ENCODE results near the gene CTBP2.

Gene CTBP2

GRCh38 chr10:125130916-125131315, 29.4 kb downstream of the CTBP2 start:
- TF ChIP-seq CTCF (IDR thresholded peaks at IDR 0.05; ENCODE audit: low read depth, low read length), result no peak
- Histone ChIP-seq H3K36me3 (peaks cover 44% of the 10 kb centered on the region), H3K27ac (no peak overlapping the region), H3K27me3 (ENCODE audit: insufficient read depth, low read depth, severe bottlenecking) (no peaks in the 10 kb centered on the region), H3K4me3 (ENCODE audit: low read depth, low read length) (no peak overlapping the region), H3K9me3 (ENCODE audit: severe bottlenecking) (no peaks in the 10 kb centered on the region)
- no peak for DNase-seq

GRCh38 chr10:125130260-125130659, 30.1 kb downstream of the CTBP2 start:
- H3K27ac ChIP-seq, result no peak overlapping the region
- TF ChIP-seq CTCF (IDR thresholded peaks at IDR 0.05; ENCODE audit: low read depth, low read length), result no peak
- no peak overlapping the region for H3K4me3 ChIP-seq (ENCODE audit: low read depth, low read length)
- H3K9me3 ChIP-seq (ENCODE audit: severe bottlenecking), result no peaks in the 10 kb centered on the region
- peaks cover 39% of the 10 kb centered on the region for H3K36me3 ChIP-seq
- no peak for DNase-seq
- no peaks in the 10 kb centered on the region for H3K27me3 ChIP-seq (ENCODE audit: insufficient read depth, low read depth, severe bottlenecking)

- DNase-seq, result no peak
- TF ChIP-seq CTCF (IDR thresholded peaks at IDR 0.05; ENCODE audit: low read depth, low read length), result no peak
- H3K27ac ChIP-seq, result no peak overlapping the region
- H3K9me3 ChIP-seq (ENCODE audit: severe bottlenecking), result no peaks in the 10 kb centered on the region
- H3K36me3 ChIP-seq, result peaks cover 42% of the 10 kb centered on the region
- no peak overlapping the region for H3K4me3 ChIP-seq (ENCODE audit: low read depth, low read length)
- H3K27me3 ChIP-seq (ENCODE audit: insufficient read depth, low read depth, severe bottlenecking), result no peaks in the 10 kb centered on the region
Observed at GRCh38 chr10:125129076-125129458, 31.3 kb downstream of the CTBP2 start.

GRCh38 chr10:125128397-125129075, 31.8 kb downstream of the CTBP2 start:
- H3K9me3 ChIP-seq (ENCODE audit: severe bottlenecking), result no peaks in the 10 kb centered on the region
- no peak for DNase-seq
- H3K4me3 ChIP-seq (ENCODE audit: low read depth, low read length), result no peak overlapping the region
- H3K36me3 ChIP-seq, result peaks cover 39% of the 10 kb centered on the region
- TF ChIP-seq CTCF (IDR thresholded peaks at IDR 0.05; ENCODE audit: low read depth, low read length), result no peak
- H3K27ac ChIP-seq, result no peak overlapping the region
- H3K27me3 ChIP-seq (ENCODE audit: insufficient read depth, low read depth, severe bottlenecking), result no peaks in the 10 kb centered on the region

GRCh38 chr10:125127986-125128385, 32.4 kb downstream of the CTBP2 start:
- no peak for DNase-seq
- no peak for TF ChIP-seq CTCF (IDR thresholded peaks at IDR 0.05; ENCODE audit: low read depth, low read length)
- no peaks in the 10 kb centered on the region for H3K9me3 ChIP-seq (ENCODE audit: severe bottlenecking)
- H3K27ac ChIP-seq, result no peak overlapping the region
- no peaks in the 10 kb centered on the region for H3K27me3 ChIP-seq (ENCODE audit: insufficient read depth, low read depth, severe bottlenecking)
- peaks cover 34% of the 10 kb centered on the region for H3K36me3 ChIP-seq
- no peak overlapping the region for H3K4me3 ChIP-seq (ENCODE audit: low read depth, low read length)

- H3K27ac ChIP-seq, result no peak overlapping the region
- no peak for TF ChIP-seq CTCF (IDR thresholded peaks at IDR 0.05; ENCODE audit: low read depth, low read length)
- no peaks in the 10 kb centered on the region for H3K27me3 ChIP-seq (ENCODE audit: insufficient read depth, low read depth, severe bottlenecking)
- H3K4me3 ChIP-seq (ENCODE audit: low read depth, low read length), result no peak overlapping the region
- no peaks in the 10 kb centered on the region for H3K9me3 ChIP-seq (ENCODE audit: severe bottlenecking)
- no peak for DNase-seq
- peaks cover 42% of the 10 kb centered on the region for H3K36me3 ChIP-seq
Observed at GRCh38 chr10:125127110-125127509, 33.3 kb downstream of the CTBP2 start.

All from WERI-Rb-1 (cell line).